GM19452 (cell line): ENCODE measurements around the gene HEPN1.
A peak's percentile ranks its signal among the peaks of the same experiment; 100 is the strongest.

Experiments used
- ATAC-seq: cut with Tn5 transposase; IDR thresholded peaks from one replicate; pipeline ENCODE4 v1.9.1; 2021; ENCODE audit not compliant: unreplicated experiment

The HEPN1 gene

DNA sequence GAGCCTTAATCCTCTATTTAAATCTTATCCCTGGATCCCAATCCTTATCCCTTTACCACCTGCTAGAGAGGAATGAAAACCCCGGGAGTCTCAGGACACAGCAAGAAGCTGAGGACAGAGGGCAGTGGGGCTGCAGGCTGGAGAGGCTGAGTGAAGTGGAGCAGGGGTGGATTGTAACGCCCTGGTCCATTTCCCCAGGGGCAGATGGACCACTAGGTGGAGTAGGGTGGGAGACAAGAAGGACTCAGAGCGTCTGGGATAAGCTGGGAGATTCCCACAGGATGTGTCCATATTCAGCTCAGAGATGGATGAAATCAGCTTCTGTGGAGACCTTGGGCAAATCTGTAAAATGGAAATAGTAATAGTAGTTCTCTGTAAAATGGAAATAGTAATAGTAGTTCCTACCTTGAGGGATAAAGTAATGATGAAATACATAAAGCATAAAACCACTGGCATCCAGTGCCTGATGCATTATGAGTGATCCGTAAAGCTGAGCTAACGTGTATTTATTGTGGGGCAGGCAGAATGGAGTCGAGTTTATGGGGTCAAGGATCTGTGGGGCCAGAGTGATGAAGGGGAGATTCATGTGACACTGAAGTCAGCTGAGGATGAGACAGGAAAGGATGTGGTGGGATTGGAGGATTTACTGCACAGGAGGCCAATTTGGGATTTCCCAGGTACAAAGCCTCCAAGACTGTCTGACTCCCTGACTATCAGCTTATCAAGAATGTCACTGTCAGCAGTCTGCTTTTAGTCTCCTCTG lies 19.5 kb upstream of the HEPN1 start:
- ATAC-seq: no peak

DNA sequence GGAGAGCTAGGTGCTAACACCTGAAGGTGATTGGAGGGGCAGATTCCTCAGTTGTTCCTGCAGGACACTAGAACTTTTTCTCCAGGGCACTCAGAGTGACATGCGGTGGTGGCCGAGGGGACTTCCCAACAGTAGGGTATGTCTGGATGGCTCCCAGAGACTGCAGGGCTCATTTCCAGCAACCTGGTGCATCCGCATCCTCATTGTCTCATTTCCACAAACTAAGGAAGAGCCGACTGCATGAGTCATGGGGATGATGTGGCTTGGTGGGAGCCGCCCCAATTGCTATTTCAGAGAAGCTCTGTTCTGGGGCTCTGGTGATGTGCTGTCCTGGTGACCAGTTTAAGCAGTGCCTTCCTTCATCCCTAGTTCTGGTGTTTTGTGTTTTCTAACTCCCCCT lies 18.6 kb upstream of the HEPN1 start:
- no peak for ATAC-seq

- ATAC-seq: no peak
Measured at GRCh38 chr11:124902616-124903015, 16.4 kb upstream of the HEPN1 start.

DNA sequence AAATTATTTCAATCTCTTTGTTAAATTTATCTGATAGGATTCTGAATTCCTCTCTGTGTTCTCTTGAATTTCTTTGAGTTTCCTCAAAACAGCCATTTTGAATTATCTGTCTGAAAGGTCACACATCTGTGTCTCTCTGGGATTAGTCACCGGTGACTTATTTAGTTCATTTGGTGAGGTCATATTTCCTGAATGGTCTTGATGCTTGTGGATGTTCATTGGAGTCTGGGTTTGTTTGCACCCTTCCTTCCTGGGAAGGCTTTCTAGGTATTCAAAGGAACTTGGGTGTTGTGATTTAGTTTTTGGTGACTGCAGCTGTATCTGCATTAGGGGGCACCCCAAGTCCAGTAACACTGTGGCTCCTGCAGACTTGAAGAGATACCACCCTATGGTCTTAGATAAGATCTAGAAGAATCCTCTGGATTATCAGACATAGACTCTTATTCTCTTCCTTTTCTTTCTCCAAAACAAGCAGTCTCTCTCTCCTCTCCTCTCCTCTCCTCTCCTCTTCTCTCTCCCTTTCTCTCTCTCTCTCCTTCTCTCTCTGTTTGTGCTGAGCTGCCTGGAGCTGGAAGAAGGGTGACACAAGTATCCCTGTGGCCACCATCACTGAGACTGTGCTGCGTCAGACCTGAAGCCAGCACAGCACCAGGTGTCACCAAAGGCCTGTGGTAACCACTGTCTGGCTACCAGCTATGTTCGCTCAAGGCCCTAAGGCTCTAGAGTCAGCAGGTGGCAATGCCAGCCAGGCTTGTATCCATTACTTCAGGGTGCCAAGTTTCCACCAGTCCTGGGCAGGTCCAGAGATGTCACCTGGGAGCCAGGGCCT lies 3.3 kb upstream of the HEPN1 start:
- no peak for ATAC-seq

GRCh38 chr11:124916370-124916710 lies 2.7 kb upstream of the HEPN1 start:
- ATAC-seq: no peak

- ATAC-seq: no peak
Measured at GRCh38 chr11:124917115-124917637, 1.9 kb upstream of the HEPN1 start.

DNA sequence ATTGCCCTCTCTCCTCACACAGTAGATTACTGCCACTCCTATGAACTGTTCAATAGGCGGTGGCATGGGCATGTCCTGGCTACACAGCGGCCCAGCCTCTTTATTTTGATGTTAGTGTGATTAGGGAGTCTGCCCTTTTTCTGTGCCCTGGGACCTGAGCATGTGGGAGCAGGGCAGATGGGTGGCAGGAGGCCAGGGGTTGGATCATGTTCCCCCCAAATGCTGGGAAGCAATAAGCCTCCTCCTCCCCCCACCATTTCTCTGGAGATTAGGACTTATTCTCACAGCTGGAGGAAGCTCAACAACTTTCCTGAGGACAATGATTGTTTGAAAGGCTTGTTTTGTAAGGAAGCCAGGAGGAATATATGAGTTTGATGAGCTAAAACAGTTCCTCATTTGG lies 848 bp downstream of the HEPN1 start:
- ATAC-seq: no peak

DNA sequence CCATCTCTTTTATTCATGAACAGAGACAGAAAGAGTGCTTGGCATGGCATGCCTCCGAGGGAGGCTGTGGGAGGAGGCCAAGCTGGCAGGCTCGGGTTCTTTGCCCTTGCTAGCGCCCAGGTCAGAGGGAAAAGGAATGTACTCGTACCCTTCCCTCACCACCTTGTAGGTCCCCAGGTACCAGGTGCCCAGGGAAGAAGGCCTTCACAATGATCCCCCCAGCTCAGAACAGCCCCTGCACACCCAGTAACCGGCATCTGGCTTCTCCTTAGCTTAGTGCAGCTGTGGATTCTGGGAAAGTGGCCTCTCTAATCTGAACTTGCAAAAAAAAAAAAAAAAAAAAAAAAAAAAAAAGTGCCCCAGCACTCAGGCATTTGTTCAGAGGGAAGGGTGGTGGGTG lies 1.3 kb downstream of the HEPN1 start:
- ATAC-seq: no peak

- ATAC-seq: peak; percentile 70
Measured at GRCh38 chr11:124920870-124921609, 2.0 kb downstream of the HEPN1 start.

- ATAC-seq: no peak
Measured at GRCh38 chr11:124922831-124923230, 3.8 kb downstream of the HEPN1 start.

DNA sequence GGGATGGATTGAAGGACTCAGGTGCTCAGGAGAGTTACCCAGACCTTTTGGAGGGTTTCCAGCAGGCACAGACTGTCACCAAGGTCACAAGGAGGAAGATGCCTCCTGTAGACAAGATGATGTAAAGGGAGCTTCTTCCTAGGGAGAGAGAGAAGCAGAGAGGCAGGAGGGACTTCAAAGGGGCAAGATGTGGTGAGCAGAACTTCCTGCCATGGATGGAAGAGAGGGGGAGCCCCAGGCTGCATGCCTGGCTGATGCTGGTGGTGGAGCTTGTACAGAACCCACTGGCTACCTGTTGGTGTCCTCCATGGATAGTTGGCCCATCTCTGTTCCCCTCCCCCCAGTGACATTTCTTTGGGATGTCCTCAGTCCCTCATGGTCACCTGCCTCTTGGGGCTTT lies 4.2 kb downstream of the HEPN1 start:
- no peak for ATAC-seq

- ATAC-seq: no peak
Measured at GRCh38 chr11:124928942-124929665, 10.1 kb downstream of the HEPN1 start.

- peak; percentile 82 for ATAC-seq
Measured at GRCh38 chr11:124930799-124931198, 11.7 kb downstream of the HEPN1 start.

DNA sequence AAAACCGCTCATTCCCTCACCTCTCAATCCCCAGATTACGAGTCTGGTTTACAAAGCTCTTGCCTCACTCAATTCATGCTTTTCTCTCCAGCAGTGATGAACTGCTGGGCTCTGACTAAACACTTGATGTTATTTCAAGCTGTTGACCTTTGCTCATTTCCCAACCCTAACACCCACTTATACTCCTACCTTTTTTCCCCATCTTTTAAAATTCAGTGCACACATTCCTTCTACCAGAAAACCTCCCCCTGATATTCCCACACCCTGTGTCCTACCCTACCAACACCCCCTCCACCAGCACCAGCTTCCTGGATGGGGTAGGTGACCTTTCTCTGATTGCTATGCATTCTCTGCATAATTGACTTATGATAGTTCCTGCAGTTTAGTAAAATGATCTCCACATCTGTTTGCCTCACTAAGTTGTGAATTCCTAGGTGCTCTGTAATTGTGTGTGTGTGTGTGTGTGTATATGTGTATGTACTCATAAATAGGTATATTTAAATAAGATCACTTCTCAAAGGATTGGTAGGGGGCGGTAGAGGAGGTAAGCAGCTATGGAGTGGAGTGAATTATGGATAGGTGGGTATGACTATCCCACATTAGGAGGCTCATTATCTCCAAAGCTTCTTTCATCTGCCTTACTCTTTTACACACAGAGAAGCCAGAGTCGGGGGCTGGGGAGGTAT lies 16.0 kb downstream of the HEPN1 start:
- no peak for ATAC-seq

GRCh38 chr11:124935548-124936514 lies 16.8 kb downstream of the HEPN1 start, which contains the start of gene HEPACAM:
Gene HEPACAM, minus strand, starts transcription at chr11:124936047. Its CDS starts 41 bp downstream, at chr11:124936006.
- no peak for ATAC-seq

DNA sequence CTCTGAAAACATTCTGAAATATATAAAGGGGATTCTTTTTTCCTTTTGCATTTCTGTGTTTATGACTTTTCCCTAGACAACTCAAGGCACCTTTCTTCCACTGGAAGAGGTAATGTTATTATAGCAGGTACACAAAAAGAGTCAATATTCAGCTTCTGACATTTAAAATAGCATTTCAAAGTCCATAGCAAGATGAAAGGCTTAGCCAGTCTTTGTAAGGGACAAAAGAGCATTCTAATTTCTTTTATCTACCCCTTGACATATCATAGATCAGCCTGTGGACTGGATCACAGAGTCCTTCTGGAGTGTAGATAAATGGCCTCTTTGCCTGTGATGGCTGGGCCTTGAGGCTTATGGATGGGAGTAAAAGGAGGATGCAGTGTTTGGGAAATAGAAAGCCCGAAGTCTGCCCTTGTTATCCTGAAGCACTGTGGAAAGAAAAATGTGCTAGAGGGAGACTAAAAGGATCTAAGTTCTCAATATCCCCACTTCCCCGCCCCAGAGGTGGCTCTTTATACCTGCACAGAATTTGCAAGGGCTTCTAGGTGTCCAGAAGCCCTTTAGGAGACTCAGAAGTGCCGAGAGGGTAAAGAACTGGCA lies 18.4 kb downstream of the HEPN1 start:
- ATAC-seq: no peak

- no peak for ATAC-seq
Measured at GRCh38 chr11:124938206-124938765, 19.2 kb downstream of the HEPN1 start.

DNA sequence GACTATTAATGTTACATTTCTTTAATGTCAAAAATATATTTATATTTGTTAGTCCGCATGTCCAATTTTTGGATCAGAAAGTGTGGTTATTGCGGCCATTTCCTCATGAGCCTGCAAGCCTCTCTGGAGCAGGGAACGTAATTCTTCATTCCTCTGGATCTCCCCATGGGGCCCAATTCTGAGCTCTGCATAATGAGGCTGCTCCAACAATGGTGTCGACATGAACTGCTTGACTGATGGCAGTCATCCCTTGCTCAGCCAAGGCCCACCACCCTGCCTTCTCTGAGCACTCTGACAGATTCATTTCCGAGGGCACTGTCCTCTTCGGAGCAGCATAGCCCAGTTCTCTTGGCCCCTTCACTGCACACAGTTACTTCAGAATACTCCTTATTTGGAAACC lies 19.9 kb downstream of the HEPN1 start:
- ATAC-seq: no peak
